ENCODE results near the gene NFATC2. TPM values are rescaled to one million over a fixed set of nuclear protein-coding genes. Genes with fewer than 3 reads are reported as not detected.

NFATC2 gene
- polyA plus RNA-seq, 1 donor = 22.3 TPM

DNA sequence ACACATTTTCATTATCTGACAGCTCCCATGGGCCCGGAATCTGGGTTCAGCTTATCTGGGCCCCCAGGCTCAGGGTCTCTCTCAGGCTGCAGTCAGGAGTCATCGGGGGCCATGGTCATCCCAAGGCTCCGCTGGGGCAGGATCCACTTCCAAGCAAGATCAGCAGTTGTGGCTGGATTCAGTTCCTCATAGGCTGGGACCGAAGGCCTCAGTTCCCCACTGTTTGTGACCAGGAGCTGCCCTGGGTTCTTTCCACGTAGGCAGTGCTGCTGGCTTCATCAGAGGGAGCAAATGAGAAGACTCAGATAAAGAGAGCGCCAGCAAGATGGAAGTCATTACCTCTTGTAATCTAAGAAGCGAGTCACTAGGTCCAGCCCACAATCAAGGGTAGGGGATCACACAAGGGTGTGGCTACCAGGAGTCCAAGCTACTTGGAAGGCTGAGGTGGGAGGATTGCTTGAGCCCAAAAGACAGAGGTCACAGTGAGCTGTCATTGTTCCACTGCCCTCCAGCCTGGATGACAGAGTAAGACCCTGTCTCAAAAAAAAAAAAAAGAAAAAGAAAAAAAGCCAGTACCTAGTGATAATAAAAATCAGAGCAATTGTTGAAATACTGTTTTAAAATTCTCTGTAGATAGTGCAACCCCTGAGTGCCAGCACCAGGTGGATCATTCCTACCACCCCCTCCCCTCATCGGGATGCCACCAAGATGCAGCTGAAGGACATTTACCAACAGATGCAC, 162.7 kb downstream of the NFATC2 start:
- no CpG with 5 or more reads among the region's 8 CpGs for WGBS (ENCODE audit: insufficient coverage, low lambda C conversion rate)
- H3K27ac ChIP-seq (ENCODE audit: low read length) = no peak overlapping the region
- no peaks in the 10 kb centered on the region for H3K9me3 ChIP-seq (ENCODE audit: control insufficient read depth, low read depth, low read length)
- DNase-seq = no peak
- H3K27me3 ChIP-seq (ENCODE audit: control insufficient read depth, insufficient read depth, low read length) = no peaks in the 10 kb centered on the region
- H3K36me3 ChIP-seq (ENCODE audit: control insufficient read depth, insufficient read depth, low read length) = no peaks in the 10 kb centered on the region
- H3K4me3 ChIP-seq (ENCODE audit: low read length) = no peak overlapping the region
- H3K4me1 ChIP-seq (ENCODE audit: control insufficient read depth, insufficient read depth, low read length) = no peaks in the 10 kb centered on the region

DNA sequence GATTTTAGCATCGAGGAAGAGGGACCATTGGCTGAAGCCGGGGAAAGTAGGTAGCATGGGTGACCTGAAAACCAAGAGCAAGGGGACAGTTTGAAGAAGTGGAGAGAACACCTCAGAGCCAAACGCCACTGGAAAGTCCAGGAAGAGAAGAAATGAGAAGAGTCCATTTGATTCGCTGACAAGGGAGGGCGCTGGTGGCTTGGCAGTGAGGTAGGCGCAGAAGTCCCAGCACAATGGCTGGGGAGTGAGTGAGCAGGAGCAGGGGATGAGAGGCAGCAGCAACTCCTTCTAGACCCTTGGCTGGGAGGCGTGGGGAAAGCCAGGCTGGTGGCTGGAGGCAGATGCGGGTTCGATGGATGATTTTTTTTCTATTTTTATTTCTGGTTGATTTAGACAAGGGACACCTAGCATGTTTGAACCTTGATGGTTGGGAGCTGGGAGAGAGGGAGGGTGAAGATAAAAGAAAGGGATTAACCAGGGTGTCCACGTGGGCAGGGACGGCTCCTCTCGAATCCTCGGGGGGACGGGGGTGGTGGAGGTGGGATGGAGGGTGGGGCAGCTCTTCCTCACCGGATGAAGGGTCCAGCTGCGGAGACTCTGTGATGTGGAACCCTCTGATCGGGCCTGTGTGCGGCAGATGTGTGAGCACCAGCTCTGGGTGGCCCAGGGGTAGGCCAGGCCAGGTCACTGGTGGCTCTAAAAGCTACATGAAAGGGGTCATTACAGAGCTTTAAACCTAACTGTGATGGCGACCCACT, 164.2 kb downstream of the NFATC2 start:
- Histone ChIP-seq H3K36me3 (ENCODE audit: control insufficient read depth, insufficient read depth, low read length) (no peaks in the 10 kb centered on the region), H3K9me3 (ENCODE audit: control insufficient read depth, low read depth, low read length) (no peaks in the 10 kb centered on the region), H3K4me3 (ENCODE audit: low read length) (no peak overlapping the region), H3K27me3 (ENCODE audit: control insufficient read depth, insufficient read depth, low read length) (no peaks in the 10 kb centered on the region), H3K27ac (ENCODE audit: low read length) (no peak overlapping the region), H3K4me1 (ENCODE audit: control insufficient read depth, insufficient read depth, low read length) (peaks cover 12% of the 10 kb centered on the region)
- WGBS (ENCODE audit: insufficient coverage, low lambda C conversion rate) = 80% methylated on average over 2 of the region's 19 CpGs
- DNase-seq = no peak

DNA sequence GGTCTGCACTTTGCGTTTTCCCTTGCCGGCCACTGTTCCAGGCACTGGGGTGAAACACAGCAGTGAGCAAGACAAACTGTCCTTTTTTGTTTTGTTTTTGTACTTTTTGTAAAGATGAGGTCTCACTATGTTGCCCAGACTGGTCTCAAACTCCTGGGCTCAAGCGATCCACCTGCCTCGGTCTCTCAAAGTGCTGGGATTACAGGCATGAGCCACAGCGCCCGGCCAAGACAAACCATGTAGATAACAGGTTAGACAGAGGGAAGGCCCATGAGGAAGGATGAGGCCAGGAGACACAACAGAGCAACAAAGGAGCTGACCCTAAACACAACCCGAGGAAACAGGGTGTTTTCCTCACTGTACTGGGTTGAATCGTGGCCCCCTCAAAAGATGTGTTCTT, 165.4 kb downstream of the NFATC2 start:
- no peak for DNase-seq
- Histone ChIP-seq H3K9me3 (ENCODE audit: control insufficient read depth, low read depth, low read length) (no peaks in the 10 kb centered on the region), H3K36me3 (ENCODE audit: control insufficient read depth, insufficient read depth, low read length) (no peaks in the 10 kb centered on the region), H3K27ac (ENCODE audit: low read length) (no peak overlapping the region), H3K4me3 (ENCODE audit: low read length) (no peak overlapping the region), H3K4me1 (ENCODE audit: control insufficient read depth, insufficient read depth, low read length) (peaks cover 15% of the 10 kb centered on the region), H3K27me3 (ENCODE audit: control insufficient read depth, insufficient read depth, low read length) (no peaks in the 10 kb centered on the region)
- no CpG with 5 or more reads among the region's 8 CpGs for WGBS (ENCODE audit: insufficient coverage, low lambda C conversion rate)

DNA sequence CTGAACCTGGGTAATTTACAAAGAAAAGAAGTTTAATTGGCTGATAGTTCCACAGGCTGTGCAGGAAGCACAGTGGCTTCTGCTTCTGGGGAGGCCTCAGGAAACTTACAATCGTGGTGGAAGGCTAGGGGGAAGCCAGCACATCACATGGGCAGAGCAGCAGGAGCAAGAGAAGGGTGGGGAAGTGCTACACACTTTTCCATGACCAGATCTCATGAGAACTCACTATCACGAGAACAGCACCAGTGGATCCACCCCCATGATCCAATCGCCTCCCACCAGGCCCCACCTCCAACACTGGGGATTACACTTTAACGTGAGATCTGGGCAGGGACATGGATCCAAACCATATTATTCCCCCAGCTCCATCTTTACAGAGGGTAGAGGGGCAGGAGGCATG, 166.4 kb downstream of the NFATC2 start:
- Histone ChIP-seq H3K27ac (ENCODE audit: low read length) (no peak overlapping the region), H3K36me3 (ENCODE audit: control insufficient read depth, insufficient read depth, low read length) (no peaks in the 10 kb centered on the region), H3K4me3 (ENCODE audit: low read length) (no peak overlapping the region), H3K9me3 (ENCODE audit: control insufficient read depth, low read depth, low read length) (no peaks in the 10 kb centered on the region), H3K4me1 (ENCODE audit: control insufficient read depth, insufficient read depth, low read length) (peaks cover 15% of the 10 kb centered on the region), H3K27me3 (ENCODE audit: control insufficient read depth, insufficient read depth, low read length) (no peaks in the 10 kb centered on the region)
- DNase-seq = no peak
- WGBS (ENCODE audit: insufficient coverage, low lambda C conversion rate) = no CpG with 5 or more reads among the region's 4 CpGs

DNA sequence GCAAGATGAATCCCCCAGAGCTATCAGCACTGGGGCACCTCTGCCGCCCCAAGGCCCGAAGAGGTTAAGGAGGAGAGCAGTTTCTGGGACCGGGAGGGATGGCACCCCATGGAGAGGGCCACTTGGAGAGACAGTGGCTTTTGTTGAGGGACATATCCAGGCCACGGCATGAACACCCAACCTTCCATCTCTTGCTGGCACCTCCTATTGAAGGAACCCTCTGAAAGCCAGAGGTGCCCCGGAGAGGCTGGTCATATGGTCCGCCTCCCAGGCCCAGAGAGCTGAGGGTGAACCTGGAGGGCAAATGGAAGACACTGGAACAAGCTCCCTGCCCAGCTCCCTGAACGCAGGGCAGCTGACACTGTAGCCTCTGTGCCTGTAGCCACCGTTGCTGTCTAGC, 167.0 kb downstream of the NFATC2 start:
- H3K9me3 ChIP-seq (ENCODE audit: control insufficient read depth, low read depth, low read length) = no peaks in the 10 kb centered on the region
- H3K27ac ChIP-seq (ENCODE audit: low read length) = no peak overlapping the region
- H3K27me3 ChIP-seq (ENCODE audit: control insufficient read depth, insufficient read depth, low read length) = no peaks in the 10 kb centered on the region
- peaks cover 15% of the 10 kb centered on the region for H3K4me1 ChIP-seq (ENCODE audit: control insufficient read depth, insufficient read depth, low read length)
- no CpG with 5 or more reads among the region's 8 CpGs for WGBS (ENCODE audit: insufficient coverage, low lambda C conversion rate)
- DNase-seq = no peak
- H3K4me3 ChIP-seq (ENCODE audit: low read length) = no peak overlapping the region
- H3K36me3 ChIP-seq (ENCODE audit: control insufficient read depth, insufficient read depth, low read length) = no peaks in the 10 kb centered on the region

DNA sequence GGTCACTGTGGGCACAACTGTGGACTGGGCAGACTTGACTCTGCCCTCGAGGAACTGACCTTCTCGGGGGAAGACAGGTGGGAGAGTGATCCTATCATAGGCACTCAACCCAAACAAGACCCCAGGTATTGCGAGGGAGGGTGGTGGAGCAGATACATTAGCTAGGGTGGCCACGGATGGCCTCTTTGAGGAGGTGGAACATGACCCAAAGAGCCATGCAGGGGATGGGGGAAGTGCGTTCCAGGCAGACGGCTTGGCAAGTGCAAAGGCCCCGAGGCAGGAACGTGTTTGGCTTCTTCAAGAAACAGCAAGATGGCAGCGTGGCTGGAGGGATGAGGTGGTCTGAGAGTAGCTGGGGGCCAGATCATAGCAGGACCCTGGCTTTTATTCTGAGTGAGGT, 167.6 kb downstream of the NFATC2 start:
- H3K27ac ChIP-seq (ENCODE audit: low read length) = no peak overlapping the region
- no CpG with 5 or more reads among the region's 9 CpGs for WGBS (ENCODE audit: insufficient coverage, low lambda C conversion rate)

DNA sequence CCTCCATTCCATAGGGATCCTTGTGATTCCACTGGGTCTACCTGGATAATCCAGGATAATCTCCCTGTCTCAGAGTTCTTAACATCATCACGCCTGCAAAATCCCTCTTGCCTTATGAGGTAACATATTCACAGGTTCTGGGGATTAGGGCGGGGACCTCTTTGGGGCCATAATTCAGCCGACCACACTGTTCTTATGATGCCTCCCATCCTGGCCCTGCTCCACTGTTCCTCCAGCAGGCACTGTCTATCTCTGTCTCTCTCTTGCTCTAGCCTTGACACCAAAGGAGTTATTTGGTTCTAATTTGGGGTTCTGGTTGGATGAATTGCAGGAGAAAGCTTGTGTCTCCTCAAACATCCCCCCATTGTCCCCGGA, 168.1 kb downstream of the NFATC2 start:
- H3K27me3 ChIP-seq (ENCODE audit: control insufficient read depth, insufficient read depth, low read length) = no peaks in the 10 kb centered on the region
- no CpG with 5 or more reads among the region's 4 CpGs for WGBS (ENCODE audit: insufficient coverage, low lambda C conversion rate)

More for the DNA sequence above, 167.6 kb downstream of the NFATC2 start:
- H3K4me3 ChIP-seq (ENCODE audit: low read length) = no peak overlapping the region
- H3K9me3 ChIP-seq (ENCODE audit: control insufficient read depth, low read depth, low read length) = no peaks in the 10 kb centered on the region
- peaks cover 15% of the 10 kb centered on the region for H3K4me1 ChIP-seq (ENCODE audit: control insufficient read depth, insufficient read depth, low read length)
- no peak for DNase-seq
- no peaks in the 10 kb centered on the region for H3K36me3 ChIP-seq (ENCODE audit: control insufficient read depth, insufficient read depth, low read length)
- H3K27me3 ChIP-seq (ENCODE audit: control insufficient read depth, insufficient read depth, low read length) = no peaks in the 10 kb centered on the region

DNA sequence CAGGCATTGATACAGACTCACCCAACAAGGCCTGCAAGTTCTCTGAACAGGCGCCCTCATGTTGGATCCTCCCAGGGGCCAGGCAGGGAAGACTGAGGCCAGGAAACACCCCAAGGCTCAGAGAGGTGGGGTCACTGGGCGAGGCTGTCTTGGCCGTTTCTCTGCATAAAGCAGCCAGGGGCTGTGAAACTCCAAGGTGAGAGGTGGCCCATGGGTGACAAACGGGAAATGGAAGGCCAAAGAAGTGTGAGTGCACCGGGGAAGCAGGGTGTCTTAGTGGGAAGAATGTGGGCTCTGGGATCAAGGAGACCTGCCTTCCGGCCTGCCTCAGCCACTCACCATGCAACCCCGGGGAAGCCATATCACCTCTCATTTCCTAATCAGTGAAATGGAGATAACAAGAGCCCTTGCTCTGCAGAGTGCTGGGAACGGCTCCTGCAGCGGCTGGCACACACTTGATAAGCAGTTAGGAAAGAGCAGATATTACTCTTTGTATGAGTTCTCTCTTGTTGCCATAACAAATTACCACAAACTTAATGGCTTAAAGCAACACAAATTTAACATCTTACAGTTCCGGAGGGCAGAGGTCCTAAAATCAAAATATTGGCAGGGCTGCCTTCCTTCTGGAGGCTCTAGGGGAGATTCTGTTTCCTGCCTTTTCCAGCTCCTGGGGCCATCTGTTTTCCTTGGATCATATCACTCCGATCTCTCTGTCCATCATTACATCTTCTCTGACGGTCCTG, 168.6 kb downstream of the NFATC2 start:
- H3K36me3 ChIP-seq (ENCODE audit: control insufficient read depth, insufficient read depth, low read length) = no peaks in the 10 kb centered on the region
- 20% methylated on average over 1 of the region's 12 CpGs for WGBS (ENCODE audit: insufficient coverage, low lambda C conversion rate)
- peak; percentile 51 to 75 for DNase-seq
- no peaks in the 10 kb centered on the region for H3K9me3 ChIP-seq (ENCODE audit: control insufficient read depth, low read depth, low read length)
- peak overlapping the region; percentile 13 for H3K27ac ChIP-seq (ENCODE audit: low read length)
- H3K27me3 ChIP-seq (ENCODE audit: control insufficient read depth, insufficient read depth, low read length) = no peaks in the 10 kb centered on the region
- no peak overlapping the region for H3K4me3 ChIP-seq (ENCODE audit: low read length)
- peaks cover 15% of the 10 kb centered on the region for H3K4me1 ChIP-seq (ENCODE audit: control insufficient read depth, insufficient read depth, low read length)

More for the DNA sequence above, 168.1 kb downstream of the NFATC2 start:
- DNase-seq = no peak
- H3K9me3 ChIP-seq (ENCODE audit: control insufficient read depth, low read depth, low read length) = no peaks in the 10 kb centered on the region
- no peaks in the 10 kb centered on the region for H3K36me3 ChIP-seq (ENCODE audit: control insufficient read depth, insufficient read depth, low read length)
- H3K27ac ChIP-seq (ENCODE audit: low read length) = no peak overlapping the region
- no peak overlapping the region for H3K4me3 ChIP-seq (ENCODE audit: low read length)
- H3K4me1 ChIP-seq (ENCODE audit: control insufficient read depth, insufficient read depth, low read length) = peaks cover 15% of the 10 kb centered on the region

DNA sequence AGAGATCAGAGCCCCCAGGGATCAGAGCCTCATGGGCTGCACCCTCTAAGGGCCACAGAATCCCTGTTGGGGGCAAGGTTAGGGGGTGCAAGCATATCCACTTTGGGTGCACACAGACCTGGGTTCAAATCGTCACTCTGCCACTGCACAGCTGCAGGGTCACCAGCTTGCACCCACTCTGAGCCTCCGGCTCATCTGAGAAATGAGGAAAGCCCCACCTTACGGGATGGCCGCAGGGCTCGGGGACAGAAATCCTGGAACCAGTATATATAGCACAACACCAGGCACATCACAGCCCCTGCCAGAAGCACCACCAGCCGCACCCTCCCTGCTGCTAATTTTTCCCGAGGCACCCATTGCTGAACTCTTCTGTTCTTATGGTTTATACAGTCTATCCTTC, 169.6 kb downstream of the NFATC2 start:
- DNase-seq = no peak
- no peaks in the 10 kb centered on the region for H3K27me3 ChIP-seq (ENCODE audit: control insufficient read depth, insufficient read depth, low read length)
- H3K36me3 ChIP-seq (ENCODE audit: control insufficient read depth, insufficient read depth, low read length) = no peaks in the 10 kb centered on the region
- H3K9me3 ChIP-seq (ENCODE audit: control insufficient read depth, low read depth, low read length) = no peaks in the 10 kb centered on the region
- peaks cover 15% of the 10 kb centered on the region for H3K4me1 ChIP-seq (ENCODE audit: control insufficient read depth, insufficient read depth, low read length)
- no peak overlapping the region for H3K27ac ChIP-seq (ENCODE audit: low read length)
- no CpG with 5 or more reads among the region's 7 CpGs for WGBS (ENCODE audit: insufficient coverage, low lambda C conversion rate)
- no peak overlapping the region for H3K4me3 ChIP-seq (ENCODE audit: low read length)

DNA sequence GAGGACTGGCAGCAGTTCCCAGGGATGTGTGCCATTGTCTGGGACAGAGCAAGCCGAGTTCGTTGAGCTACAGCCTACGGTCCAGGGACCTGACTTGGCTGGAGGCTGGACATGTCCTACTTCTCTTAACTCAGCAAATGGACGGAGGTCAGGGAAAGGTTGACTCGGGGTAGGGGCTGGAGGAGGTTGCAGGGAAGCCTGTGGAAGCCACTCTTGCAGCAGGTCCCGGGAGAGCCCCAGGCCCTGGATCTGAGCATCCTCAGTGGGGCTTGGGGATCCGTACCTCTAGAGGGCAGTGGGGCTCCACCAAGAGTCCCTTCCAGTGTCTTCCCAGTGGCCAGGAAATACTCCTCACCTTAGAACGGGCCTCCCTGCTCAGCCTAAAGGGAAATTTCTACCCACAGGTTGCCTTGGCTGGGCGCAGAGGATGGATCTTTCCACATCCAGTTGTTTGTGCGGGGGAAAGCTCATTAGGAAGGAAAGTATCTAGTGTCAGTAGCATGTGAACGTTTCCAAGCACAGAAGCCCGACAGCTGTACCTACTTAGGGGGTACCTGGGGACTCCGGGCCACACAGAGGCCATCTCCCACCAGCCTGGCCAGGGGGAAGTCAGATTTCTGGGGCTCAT, 170.2 kb downstream of the NFATC2 start:
- H3K4me3 ChIP-seq (ENCODE audit: low read length) = no peak overlapping the region
- H3K36me3 ChIP-seq (ENCODE audit: control insufficient read depth, insufficient read depth, low read length) = no peaks in the 10 kb centered on the region
- no CpG with 5 or more reads among the region's 13 CpGs for WGBS (ENCODE audit: insufficient coverage, low lambda C conversion rate)
- H3K27me3 ChIP-seq (ENCODE audit: control insufficient read depth, insufficient read depth, low read length) = no peaks in the 10 kb centered on the region
- no peaks in the 10 kb centered on the region for H3K9me3 ChIP-seq (ENCODE audit: control insufficient read depth, low read depth, low read length)
- no peak overlapping the region for H3K27ac ChIP-seq (ENCODE audit: low read length)
- DNase-seq = peak; percentile 47 to 62
- H3K4me1 ChIP-seq (ENCODE audit: control insufficient read depth, insufficient read depth, low read length) = peaks cover 15% of the 10 kb centered on the region

All from large intestine (tissue), 3 donors.